Lung microvascular endothelial cell (primary cell): ENCODE results near the gene PRSS38. TPM values are rescaled to one million over a fixed set of nuclear protein-coding genes. Genes with fewer than 3 reads are reported as not detected.
A peak's percentile ranks its signal among the peaks of the same experiment; 100 is the strongest.

Experiments used
- DNase-seq, 2 donors: peaks; one replicate each; pipeline versions ENCODE4 v3.0.0 to v3.0.0-alpha.2; 2010; ENCODE audit warnings: low read depth in 2 of 2
- total RNA-seq: library from RNA; depleted of rRNA; stranded (reverse); fragments of >200 nt; gene quantifications from 2 replicates; pipeline ENCODE4 v1.2.1, GENCODE V29; 2014

Gene PRSS38
- total RNA-seq, 1 donor from 2014 or later: not detected

DNA sequence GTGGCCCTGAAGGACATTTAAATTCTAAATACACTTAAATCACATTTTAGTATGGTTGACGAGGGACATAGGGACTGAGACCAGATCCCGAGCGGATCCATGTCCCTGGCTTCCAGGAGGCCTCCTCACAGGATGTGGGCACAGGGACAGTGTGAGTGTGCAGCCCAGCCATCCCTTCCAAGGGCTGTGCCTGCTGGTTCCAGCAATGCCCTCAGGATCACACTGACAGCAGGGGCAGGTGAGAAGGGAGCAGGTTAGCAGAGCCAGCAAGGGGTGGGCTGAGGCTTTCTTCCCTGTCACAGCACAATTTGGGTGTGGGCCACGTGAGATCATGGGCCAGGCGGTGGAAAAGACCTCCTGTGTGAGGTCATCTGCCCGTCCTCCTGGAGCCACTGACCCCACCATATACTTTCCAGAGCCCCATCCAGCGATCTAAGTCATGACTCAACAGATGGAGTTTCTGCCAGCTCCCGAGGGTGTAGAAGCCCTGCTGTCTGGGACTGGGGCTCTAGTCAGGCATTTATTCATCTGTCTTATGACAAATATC is 37.0 kb upstream of the PRSS38 start:
- peak in 1 of 2 donors; percentile 25 for DNase-seq

GRCh38 chr1:227779021-227779441 is 36.4 kb upstream of the PRSS38 start:
- no peak for DNase-seq

- no peak for DNase-seq
Observed at GRCh38 chr1:227779685-227780084, 35.8 kb upstream of the PRSS38 start.

GRCh38 chr1:227780101-227781044 is 35.1 kb upstream of the PRSS38 start:
- no peak for DNase-seq

- DNase-seq: no peak
Observed at GRCh38 chr1:227781314-227781930, 34.1 kb upstream of the PRSS38 start.

GRCh38 chr1:227782226-227782625 is 33.2 kb upstream of the PRSS38 start:
- DNase-seq: no peak

DNA sequence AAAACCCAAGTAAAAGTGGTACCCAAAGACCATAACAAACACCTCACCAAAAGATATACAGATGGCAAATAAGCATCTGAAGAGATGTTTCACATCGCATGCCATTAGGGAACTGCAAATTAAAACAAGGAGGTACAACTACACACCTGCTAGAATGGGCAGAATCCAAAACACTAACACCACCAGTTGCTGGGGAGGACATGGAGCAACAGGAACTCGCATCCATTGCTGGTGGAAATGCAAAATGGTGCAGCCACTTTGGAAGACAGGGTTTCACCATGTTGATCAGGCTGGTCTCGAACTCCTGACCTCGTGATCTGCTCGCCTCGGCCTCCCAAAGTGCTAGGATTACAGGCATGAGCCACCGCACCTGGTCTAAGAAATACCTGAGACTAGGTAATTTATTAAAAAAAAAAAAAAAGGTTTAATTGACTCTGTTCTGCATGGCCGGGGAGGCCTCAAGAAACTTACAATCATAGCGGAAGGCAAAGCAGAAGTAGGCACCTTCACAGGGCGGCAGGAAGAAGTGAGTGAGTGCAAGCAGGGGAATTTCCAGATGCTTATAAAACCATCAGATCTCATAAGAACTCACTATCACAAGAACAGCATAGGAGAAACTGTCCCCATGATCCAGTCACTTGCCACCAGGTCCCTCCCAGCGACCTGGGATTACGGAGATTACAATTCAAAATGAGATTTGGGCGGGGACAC is 30.2 kb upstream of the PRSS38 start:
- DNase-seq: no peak

GRCh38 chr1:227785805-227786671 is 29.4 kb upstream of the PRSS38 start:
- DNase-seq: no peak

- no peak for DNase-seq
Observed at GRCh38 chr1:227786673-227787512, 28.6 kb upstream of the PRSS38 start.

- DNase-seq: peak; percentile 90 to 95
Observed at GRCh38 chr1:227787513-227788270, 27.8 kb upstream of the PRSS38 start.

GRCh38 chr1:227788271-227789083 is 27.0 kb upstream of the PRSS38 start:
- peak in 1 of 2 donors; percentile 41 for DNase-seq

- DNase-seq: no peak
Observed at GRCh38 chr1:227789084-227790033, 26.1 kb upstream of the PRSS38 start.

DNA sequence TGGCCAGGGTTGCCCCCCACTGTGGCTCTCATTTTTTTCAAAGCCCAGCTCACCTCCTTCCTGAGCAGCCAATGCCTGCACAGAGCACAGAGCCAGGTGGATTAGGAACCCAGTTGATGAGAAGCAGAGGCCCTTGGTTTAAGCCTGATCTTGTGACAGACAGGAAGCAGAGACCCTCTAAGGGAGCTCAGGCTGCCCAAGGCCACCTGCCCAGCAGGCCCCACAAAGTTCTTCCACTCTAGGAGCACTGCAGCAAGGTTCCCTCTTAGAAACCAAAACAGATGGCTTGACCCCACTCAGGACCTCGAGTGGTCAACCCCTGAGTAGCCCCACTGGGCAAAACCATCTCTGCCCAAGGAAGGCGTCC is 25.5 kb upstream of the PRSS38 start:
- DNase-seq: no peak

DNA sequence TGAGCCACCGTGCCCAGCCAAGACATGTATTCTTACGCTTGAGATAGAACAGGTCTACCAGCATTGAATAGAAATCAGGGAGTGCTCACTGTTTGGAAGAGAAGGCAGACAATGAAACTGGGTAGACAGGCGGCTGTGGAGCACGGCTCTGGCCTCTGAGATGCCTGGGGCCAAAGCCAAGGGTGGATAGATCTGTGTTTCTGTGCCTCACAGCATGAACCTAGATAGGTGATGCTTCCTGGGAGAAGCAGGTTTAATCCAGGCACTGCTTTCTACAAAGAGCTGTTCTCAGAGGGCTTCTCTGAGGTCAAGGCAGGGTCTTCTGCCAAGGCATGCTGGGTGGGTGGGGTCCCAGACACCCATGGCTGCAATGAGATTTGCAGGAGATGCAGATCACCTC is 24.6 kb upstream of the PRSS38 start:
- no peak for DNase-seq

- no peak for DNase-seq
Observed at GRCh38 chr1:227791425-227792143, 23.9 kb upstream of the PRSS38 start.

DNA sequence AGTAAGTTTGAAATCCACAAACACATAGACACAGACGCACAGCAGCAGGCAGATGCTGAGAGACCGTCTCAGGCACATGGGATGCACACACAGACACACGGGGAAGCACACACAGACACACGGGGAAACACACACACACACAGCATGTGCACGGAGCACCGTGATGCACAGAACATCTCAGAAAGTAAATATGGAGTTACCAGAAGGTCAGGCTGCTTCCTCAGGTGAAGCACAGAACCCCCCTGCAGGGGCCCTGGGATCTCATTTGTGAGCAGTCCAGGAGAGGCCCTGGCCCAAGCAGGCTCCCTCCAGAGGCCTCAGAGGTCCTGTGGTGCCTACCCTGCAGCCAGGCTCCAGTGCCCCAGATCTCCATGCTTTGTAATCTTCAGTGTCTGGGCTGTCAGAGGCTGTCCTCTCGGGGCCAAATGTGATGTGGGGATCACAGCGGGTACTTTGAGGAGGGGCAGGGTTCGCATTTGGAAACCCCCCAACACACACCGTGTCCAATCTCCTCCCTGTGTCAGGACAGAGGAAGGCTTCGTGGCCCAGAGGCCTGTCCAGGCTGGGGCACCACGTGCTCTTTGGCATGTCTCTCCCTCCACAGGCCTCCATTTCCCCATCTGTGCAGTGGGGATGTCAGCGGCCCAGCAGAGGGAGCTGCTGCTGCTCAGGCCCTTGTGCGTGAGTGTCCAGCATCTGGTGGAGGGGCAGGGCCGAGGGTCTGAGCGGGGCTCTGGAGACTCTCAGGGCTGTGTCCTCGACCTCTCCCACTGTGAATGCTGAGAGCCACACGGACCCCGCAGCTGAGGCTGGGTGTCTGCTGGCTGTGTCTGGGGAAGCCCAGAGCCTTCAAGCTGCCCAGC is 23.0 kb upstream of the PRSS38 start:
- no peak for DNase-seq
